SK-N-SH (cell line): ENCODE measurements around the gene ZMIZ2.

Experiments
- CTCF ChIP-seq: fragments of 200-600 bp; sonication (generic); IDR thresholded peaks from 2 replicates; pipeline ENCODE4 v1.6.1; 2017; ENCODE audit warnings: antibody characterized with exemption, mild to moderate bottlenecking, moderate library complexity
- EP300 ChIP-seq, 2 experiments: IDR thresholded peaks; 2 replicates each; pipeline versions ENCODE4 v1.4.0 to v1.6.1; 2012; ENCODE audit warnings: borderline replicate concordance in 1 of 2, low read depth in 1 of 2, low read length in 1 of 2
- MAX ChIP-seq: IDR thresholded peaks from 2 replicates; pipeline ENCODE4 v1.4.0; 2012; ENCODE audit warnings: low read depth
- RCOR1 ChIP-seq: fragments of 150-350 bp; IDR thresholded peaks from 2 replicates; pipeline ENCODE4 v1.6.1; 2017; ENCODE audit warnings: antibody characterized with exemption, low read length
- REST ChIP-seq: IDR thresholded peaks from 2 replicates; pipeline ENCODE4 v1.6.1; 2012; ENCODE audit warnings: mild to moderate bottlenecking, low read depth, low read length, moderate library complexity
- TAF1 ChIP-seq: IDR thresholded peaks from 2 replicates; pipeline ENCODE4 v1.6.1; 2012; ENCODE audit warnings: low read depth, mild to moderate bottlenecking, low read length, moderate library complexity, borderline replicate concordance
- YY1 ChIP-seq: IDR thresholded peaks from 2 replicates; pipeline ENCODE4 v1.4.0; 2012; ENCODE audit warnings: low read depth, mild to moderate bottlenecking
- ZBTB33 ChIP-seq: IDR thresholded peaks from 2 replicates; pipeline ENCODE4 v1.4.0; 2012; ENCODE audit warnings: low read depth, borderline replicate concordance

- TF ChIP-seq CTCF (no peak), YY1 (no peak), EP300 (IDR thresholded peaks at IDR 0.05; ENCODE audit: borderline replicate concordance in 1 of 2, low read depth in 1 of 2, low read length in 1 of 2) (no peak), ZBTB33 (no peak), RCOR1 (no peak), REST (no peak), TAF1 (no peak), MAX (no peak)
Measured at GRCh38 chr7:44716205-44716604, 32.4 kb upstream of the ZMIZ2 start.
